Neural progenitor cell (in vitro differentiated cells): ENCODE measurements around the gene CENPN. TPM values are rescaled to one million over a fixed set of nuclear protein-coding genes. Genes with fewer than 3 reads are reported as not detected.

Source experiments
- DNase-seq: peaks from one replicate; pipeline ENCODE4 v3.0.0-alpha.2; 2016; ENCODE audit warnings: low spot score
- H2AFZ ChIP-seq: fragments of 200-600 bp; sonication (generic); replicated peaks from 2 replicates; pipeline ENCODE4 v1.6.1; 2016; ENCODE audit warnings: antibody characterized with exemption
- H3F3A ChIP-seq: fragments of 200-600 bp; sonication (generic); 2 replicates; pipeline ENCODE4 v1.6.1; 2016; ENCODE audit warnings: antibody characterized with exemption, low read depth
- H3K27ac ChIP-seq: fragments of 200-600 bp; sonication (generic); 2 replicates; pipeline ENCODE4 v1.5.1; 2016; ENCODE audit warnings: mild to moderate bottlenecking
- H3K27me3 ChIP-seq: fragments of 200-600 bp; sonication (generic); 2 replicates; pipeline ENCODE4 v1.6.1; 2016; ENCODE audit warnings: mild to moderate bottlenecking, moderate library complexity
- H3K36me3 ChIP-seq: fragments of 200-600 bp; sonication (generic); 2 replicates; pipeline ENCODE4 v1.5.1; 2016
- H3K4me1 ChIP-seq: fragments of 200-600 bp; sonication (generic); 2 replicates; pipeline ENCODE4 v1.6.1; 2016; ENCODE audit warnings: mixed run types
- H3K4me2 ChIP-seq: fragments of 200-600 bp; sonication (generic); 2 replicates; pipeline ENCODE4 v1.6.1; 2016
- H3K4me3 ChIP-seq: fragments of 200-600 bp; sonication (generic); 2 replicates; pipeline ENCODE4 v1.5.1; 2016
- H3K79me2 ChIP-seq: fragments of 200-600 bp; sonication (generic); 2 replicates; pipeline ENCODE4 v1.6.1; 2016; ENCODE audit warnings: low read depth
- H3K9ac ChIP-seq: fragments of 200-600 bp; sonication (generic); 2 replicates; pipeline ENCODE4 v1.6.1; 2016
- H3K9me3 ChIP-seq: fragments of 200-600 bp; sonication (generic); 2 replicates; pipeline ENCODE4 v1.5.1; 2016; ENCODE audit warnings: low read depth
- H4K20me1 ChIP-seq: fragments of 200-600 bp; sonication (generic); 2 replicates; pipeline ENCODE4 v1.6.1; 2016; ENCODE audit warnings: low read depth
- H3K27ac Mint-ChIP-seq: 3 replicates; pipeline ENCODE4 v1.8.0; 2021; ENCODE audit warnings: mixed read lengths
- H3K27me3 Mint-ChIP-seq: 2 replicates; pipeline ENCODE4 v1.8.0; 2022; ENCODE audit warnings: low read depth, mild to moderate bottlenecking, inconsistent platforms, moderate library complexity, mixed read lengths; ENCODE audit not compliant: insufficient read depth
- H3K36me3 Mint-ChIP-seq: 3 replicates; pipeline ENCODE4 v1.8.0; 2021; ENCODE audit warnings: mixed read lengths
- H3K4me1 Mint-ChIP-seq: 3 replicates; pipeline ENCODE4 v1.8.0; 2021; ENCODE audit warnings: mixed read lengths
- H3K4me3 Mint-ChIP-seq: 3 replicates; pipeline ENCODE4 v1.8.0; 2021; ENCODE audit warnings: mild to moderate bottlenecking, moderate library complexity, mixed read lengths
- H3K9me3 Mint-ChIP-seq: 3 replicates; pipeline ENCODE4 v1.8.0; 2020; ENCODE audit warnings: mixed read lengths
- CTCF ChIP-seq: fragments of 200-600 bp; sonication (generic); IDR thresholded peaks from 2 replicates; pipeline ENCODE4 v1.5.1; 2017; ENCODE audit warnings: antibody characterized with exemption, mild to moderate bottlenecking
- EZH2 ChIP-seq: fragments of 200-600 bp; sonication (generic); IDR thresholded peaks from 2 replicates; pipeline ENCODE4 v1.6.1; 2017; ENCODE audit warnings: antibody characterized with exemption, mild to moderate bottlenecking, moderate library complexity
- EZH2phosphoT487 ChIP-seq: fragments of 200-600 bp; sonication (generic); IDR thresholded peaks from 2 replicates; pipeline ENCODE4 v1.6.1; 2017; ENCODE audit warnings: antibody characterized with exemption
- total RNA-seq: library from RNA; depleted of rRNA; stranded (reverse); fragments of >200 nt; gene quantifications from 2 replicates; pipeline ENCODE4 v1.2.3, GENCODE V29; 2015; ENCODE audit warnings: low replicate concordance

CENPN gene
- total RNA-seq, 1 donor from 2014 or later: 111 TPM

- Mint-ChIP-seq H3K4me1 (no peaks in the 10 kb centered on the region), H3K9me3 (peaks cover 14% of the 10 kb centered on the region), H3K36me3 (peaks cover 18% of the 10 kb centered on the region), H3K4me3 (no peak overlapping the region), H3K27me3 (peaks cover 3% of the 10 kb centered on the region), H3K27ac (no peak overlapping the region)
- Histone ChIP-seq H4K20me1 (no peaks in the 10 kb centered on the region), H3K4me3 (no peak overlapping the region), H3K27ac (no peak overlapping the region), H3K4me1 (no peaks in the 10 kb centered on the region), H3F3A (peaks cover 2% of the 10 kb centered on the region), H3K9me3 (peaks cover 3% of the 10 kb centered on the region), H3K36me3 (no peaks in the 10 kb centered on the region), H3K9ac (no peak overlapping the region), H3K79me2 (no peaks in the 10 kb centered on the region), H2AFZ (no peak overlapping the region), H3K4me2 (no peak overlapping the region), H3K27me3 (no peaks in the 10 kb centered on the region)
- no peak for DNase-seq
- TF ChIP-seq EZH2phosphoT487 (no peak), CTCF (no peak), EZH2 (no peak)
Measured at GRCh38 chr16:80964351-80964750, 42.7 kb upstream of the CENPN start.

- Histone ChIP-seq H4K20me1 (no peaks in the 10 kb centered on the region), H3K27ac (no peak overlapping the region)
- H3K27ac Mint-ChIP-seq: no peak overlapping the region
Measured at GRCh38 chr16:80966617-80967016, 40.4 kb upstream of the CENPN start.

GRCh38 chr16:80968386-80969113, 38.5 kb upstream of the CENPN start:
- H3K4me1 Mint-ChIP-seq: no peaks in the 10 kb centered on the region
- no peaks in the 10 kb centered on the region for H3K9me3 Mint-ChIP-seq
- Histone ChIP-seq H3F3A (peaks cover 2% of the 10 kb centered on the region), H3K4me2 (no peak overlapping the region), H2AFZ (no peak overlapping the region), H3K9ac (no peak overlapping the region), H4K20me1 (no peaks in the 10 kb centered on the region), H3K4me1 (no peaks in the 10 kb centered on the region), H3K9me3 (no peaks in the 10 kb centered on the region), H3K27ac (no peak overlapping the region), H3K79me2 (no peaks in the 10 kb centered on the region), H3K36me3 (no peaks in the 10 kb centered on the region), H3K27me3 (no peaks in the 10 kb centered on the region), H3K4me3 (no peak overlapping the region)
- no peak for DNase-seq
- H3K27me3 Mint-ChIP-seq: peaks cover 4% of the 10 kb centered on the region
- no peak overlapping the region for H3K4me3 Mint-ChIP-seq
- H3K36me3 Mint-ChIP-seq: peaks cover 17% of the 10 kb centered on the region
- TF ChIP-seq EZH2 (no peak), CTCF (no peak), EZH2phosphoT487 (no peak)
- H3K27ac Mint-ChIP-seq: no peak overlapping the region

More at GRCh38 chr16:80966617-80967016, 40.4 kb upstream of the CENPN start:
- Histone ChIP-seq H2AFZ (no peak overlapping the region), H3K36me3 (no peaks in the 10 kb centered on the region), H3K27me3 (no peaks in the 10 kb centered on the region), H3K4me3 (no peak overlapping the region), H3K4me2 (no peak overlapping the region), H3K79me2 (no peaks in the 10 kb centered on the region), H3K9ac (no peak overlapping the region), H3F3A (peaks cover 2% of the 10 kb centered on the region), H3K9me3 (no peaks in the 10 kb centered on the region), H3K4me1 (no peaks in the 10 kb centered on the region)
- Mint-ChIP-seq H3K4me3 (no peak overlapping the region), H3K4me1 (no peaks in the 10 kb centered on the region), H3K27me3 (peaks cover 4% of the 10 kb centered on the region), H3K9me3 (no peaks in the 10 kb centered on the region), H3K36me3 (peaks cover 16% of the 10 kb centered on the region)
- no peak for DNase-seq
- TF ChIP-seq EZH2 (no peak), CTCF (no peak), EZH2phosphoT487 (no peak)
